Spleen (tissue), 11 donors: ENCODE measurements around the gene CEP68. TPM values are rescaled to one million over a fixed set of nuclear protein-coding genes. Genes with fewer than 3 reads are reported as not detected.

Source experiments
- DNase-seq: peaks from one replicate; pipeline ENCODE4 v3.0.0-alpha.2; 2020
- H3K27ac ChIP-seq, 8 donors: fragments of 200-600 bp; sonication (generic) in 7 of 8; 1 replicate in 4 of 8; 2 replicates in 4 of 8; pipeline versions ENCODE4 v1.5.0 to v1.8.0; 2016 to 2021; ENCODE audit warnings: inconsistent platforms in 4 of 8, mild to moderate bottlenecking in 4 of 8, moderate library complexity in 1 of 8
- H3K27me3 ChIP-seq, 7 donors: fragments of 200-600 bp; sonication (generic) in 6 of 7; replicated peaks in 1 of 7; 1 replicate in 4 of 7; 2 replicates in 3 of 7; pipeline versions ENCODE4 v1.5.0 to v1.8.0; 2016 to 2021; ENCODE audit warnings: inconsistent platforms in 3 of 7, mild to moderate bottlenecking in 1 of 7
- H3K36me3 ChIP-seq, 6 donors: fragments of 200-600 bp; sonication (generic) in 5 of 6; 1 replicate in 4 of 6; 2 replicates in 2 of 6; pipeline versions ENCODE4 v1.5.0 to v1.8.0; 2016 to 2021; ENCODE audit warnings: inconsistent platforms in 2 of 6
- H3K4me1 ChIP-seq, 6 donors: fragments of 200-600 bp; sonication (generic) in 5 of 6; 1 replicate in 3 of 6; 2 replicates in 3 of 6; pipeline versions ENCODE4 v1.5.0 to v1.8.0; 2016 to 2021; ENCODE audit warnings: inconsistent platforms in 3 of 6
- H3K4me3 ChIP-seq, 8 donors: fragments of 200-600 bp; sonication (generic) in 7 of 8; 1 replicate in 4 of 8; 2 replicates in 4 of 8; pipeline versions ENCODE4 v1.5.0 to v1.8.0; 2016 to 2021; ENCODE audit warnings: inconsistent platforms in 4 of 8, mild to moderate bottlenecking in 4 of 8, moderate library complexity in 2 of 8
- H3K9me3 ChIP-seq, 8 donors: fragments of 200-600 bp; sonication (generic) in 7 of 8; 1 replicate in 4 of 8; 2 replicates in 4 of 8; pipeline versions ENCODE4 v1.5.0 to v1.8.0; 2016 to 2021; ENCODE audit warnings: inconsistent platforms in 4 of 8
- CTCF ChIP-seq, 11 experiments: fragments of 200-600 bp in 7 of 11; fragments of 450-650 bp in 4 of 11; sonication (generic) in 4 of 11; IDR thresholded peaks in 8 of 11; conservative IDR thresholded peaks in 3 of 11; 1 replicate in 7 of 11; 2 replicates in 4 of 11; pipeline versions ENCODE4 v1.4.0 to v1.8.0; 2016 to 2021; ENCODE audit warnings: antibody characterized with exemption in 11 of 11, inconsistent platforms in 4 of 11, mild to moderate bottlenecking in 1 of 11
- POLR2A ChIP-seq, 3 donors: fragments of 450-650 bp; IDR thresholded peaks; one replicate each; pipeline ENCODE4 v1.5.1; 2017; ENCODE audit warnings: antibody characterized with exemption in 3 of 3, mild to moderate bottlenecking in 1 of 3
- POLR2AphosphoS5 ChIP-seq, 3 donors: sonication (generic); formaldehyde crosslinking; IDR thresholded peaks; one replicate each; pipeline ENCODE4 v1.5.1; 2017; ENCODE audit warnings: antibody characterized with exemption in 3 of 3
- WGBS, 5 donors: extraction: QIAGEN DNeasy Blood & Tissue Kit in 3 of 5; methylation state at CpG; one replicate each; pipeline versions ENCODE4 v1.1.5 to v1.1.7; 2013 to 2018; 5-methylcytosine and 5-hydroxymethylcytosine counted together
- intact Hi-C: fragments of 100-400 bp; cut with DNase I; formaldehyde crosslinking; loops from one replicate; pipeline ENCODE4 v1.15.0; 2023; ENCODE audit warnings: low total_unique reads
- polyA plus RNA-seq, 3 donors: library from polyadenylated mRNA; stranded (reverse); fragments of 200-250 nt; gene quantifications; one replicate each; pipeline ENCODE4 v1.2.1, GENCODE V29; 2013
- total RNA-seq, 7 donors: library from RNA; depleted of rRNA in 3 of 7; stranded (reverse); fragments of >200 nt in 3 of 7; fragmentation: NEBNext Ultra II Directional in 4 of 7; extraction: Animal tissue kit (Norgen Biotek cat#: 25700) in 4 of 7; gene quantifications; one replicate each; pipeline versions ENCODE4 v1.1.0 to v1.2.1, GENCODE V29; 2016 to 2021
- donor health status: healthy with polysubstance abuse.
- donor health status: DM: no; HTN: no; CAD: no; lungs with moderate emphysema.
- donor health status: DM: no; HTN: no; CAD: no.
- donor health status: Bipolar disorder and iron deficiency.
- donor health status: healthy.
- donor health status: DM: no; HTN: no; CAD: no.
- donor health status: DM: yes; HTN: yes; CAD: no.

Gene CEP68
- total and polyA plus RNA-seq, 10 donors = 5.2 to 26.7 (median 19.5) TPM

DNA sequence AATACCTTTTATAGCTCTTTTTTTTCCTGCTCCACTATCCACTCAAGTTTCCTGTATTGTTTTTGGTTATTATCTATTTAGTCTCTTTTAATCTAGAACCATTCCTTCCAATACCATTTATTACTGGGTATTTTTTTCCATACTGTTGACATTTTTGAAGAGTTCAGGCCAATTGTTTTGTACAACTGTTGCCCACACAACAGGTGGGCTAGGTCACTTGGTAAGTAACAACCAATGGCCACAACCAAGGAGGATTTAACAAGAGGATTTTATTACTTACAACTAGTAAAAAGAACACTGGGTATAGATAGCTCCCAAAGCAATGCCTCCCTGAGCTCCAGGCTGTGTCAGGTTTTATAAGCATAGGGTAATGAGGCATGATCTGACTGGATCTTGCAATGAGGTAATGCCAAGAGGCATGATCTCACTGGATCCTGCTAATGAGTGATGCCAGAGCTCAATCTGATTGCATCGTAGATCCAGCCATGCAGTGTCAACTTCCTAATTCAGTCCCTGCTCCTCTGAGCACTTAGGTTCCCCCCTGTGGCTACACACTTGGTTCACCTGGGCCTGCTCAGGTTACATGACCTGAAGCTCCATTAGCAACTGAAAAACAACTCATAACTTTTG lies 7.1 kb upstream of the CEP68 start:
- intact Hi-C loops = no loop called here
- TF ChIP-seq POLR2A (IDR thresholded peaks at IDR 0.05) (no peak), POLR2AphosphoS5 (IDR thresholded peaks at IDR 0.05) (no peak), CTCF (IDR thresholded peaks at IDR 0.05 in 8 of 11, conservative IDR thresholded peaks at IDR 0.05 in 3 of 11) (no peak)

DNA sequence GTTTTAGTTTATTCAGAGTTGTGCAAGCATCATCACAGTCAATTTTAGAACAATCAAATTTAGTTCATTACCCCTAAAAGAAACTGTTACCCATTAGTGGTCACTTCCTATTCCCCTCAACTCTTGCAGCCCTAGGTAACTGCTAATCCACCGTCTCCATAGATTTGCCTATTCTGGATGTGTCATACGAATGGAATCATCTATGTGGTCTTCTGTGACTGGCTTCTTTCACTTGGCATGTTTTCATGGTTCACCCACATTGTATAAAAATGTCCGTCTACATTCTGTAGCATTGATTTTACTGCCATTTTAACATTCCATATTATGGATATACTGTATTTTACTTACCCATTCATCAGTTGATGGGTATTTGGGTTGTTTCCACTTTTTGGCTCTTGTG lies 5.3 kb upstream of the CEP68 start:
- intact Hi-C loops = no loop called here
- WGBS, 5 donors = 92 to 98% (median 95%) methylated on average over 3 of the region's 3 CpGs
- Histone ChIP-seq H3K27ac (no peak overlapping the region), H3K4me3 (no peak overlapping the region), H3K36me3 (peaks cover 0 to 19% (median 0%) of the 10 kb centered on the region in 6 donors), H3K27me3 (no peaks in the 10 kb centered on the region), H3K4me1 (peaks cover 23 to 39% (median 33%) of the 10 kb centered on the region in 6 donors), H3K9me3 (no peaks in the 10 kb centered on the region)
- TF ChIP-seq POLR2AphosphoS5 (IDR thresholded peaks at IDR 0.05) = no peak
- TF ChIP-seq POLR2A (IDR thresholded peaks at IDR 0.05) = no peak
- TF ChIP-seq CTCF (IDR thresholded peaks at IDR 0.05 in 8 of 11, conservative IDR thresholded peaks at IDR 0.05 in 3 of 11) = no peak
- DNase-seq = no peak

More for the DNA sequence above, 7.1 kb upstream of the CEP68 start:
- H3K27me3 ChIP-seq = no peaks in the 10 kb centered on the region
- no peak overlapping the region for H3K4me3 ChIP-seq
- 75 to 100% (median 89%) methylated on average over 1 of the region's 1 CpG for WGBS, 5 donors
- no peak overlapping the region for H3K27ac ChIP-seq
- no peak for DNase-seq
- peaks cover 0 to 37% (median 3%) of the 10 kb centered on the region in 6 donors for H3K36me3 ChIP-seq
- H3K4me1 ChIP-seq = peaks cover 11 to 22% (median 17%) of the 10 kb centered on the region in 6 donors
- peaks cover 0 to 13% (median 9%) of the 10 kb centered on the region in 8 donors for H3K9me3 ChIP-seq

DNA sequence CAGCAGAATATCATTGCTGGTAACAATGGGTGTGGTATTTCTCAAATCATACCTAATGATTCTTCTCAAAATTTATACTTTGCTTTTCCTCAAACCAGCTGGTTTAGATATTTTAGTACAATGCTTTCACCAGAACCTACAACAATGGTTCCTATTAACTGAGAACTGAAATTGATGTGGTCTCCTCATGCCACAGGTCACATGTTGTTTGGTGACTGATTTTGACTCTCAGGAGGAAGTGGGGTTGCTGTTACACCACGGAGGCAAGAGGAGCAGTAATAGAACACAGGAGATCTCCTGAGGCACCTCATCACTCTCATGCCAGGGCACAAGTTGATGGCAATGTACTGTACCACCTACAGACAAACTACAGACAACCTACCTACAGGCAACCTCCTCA lies 3.0 kb upstream of the CEP68 start:
- no peak for TF ChIP-seq POLR2A (IDR thresholded peaks at IDR 0.05)
- no peak for TF ChIP-seq CTCF (IDR thresholded peaks at IDR 0.05 in 8 of 11, conservative IDR thresholded peaks at IDR 0.05 in 3 of 11)
- peak in 1 of 3 donors; percentile 84 for TF ChIP-seq POLR2AphosphoS5 (IDR thresholded peaks at IDR 0.05)
- Histone ChIP-seq H3K27me3 (no peaks in the 10 kb centered on the region), H3K36me3 (no peaks in the 10 kb centered on the region), H3K4me1 (peaks cover 32 to 54% (median 46%) of the 10 kb centered on the region in 6 donors), H3K4me3 (no peak overlapping the region), H3K27ac (peak overlapping the region; percentile 14 to 81 (median 62)), H3K9me3 (no peaks in the 10 kb centered on the region)
- DNase-seq = no peak
- intact Hi-C loops = no loop called here
- 7 to 23% (median 13%) methylated on average over 1 of the region's 1 CpG for WGBS, 5 donors

GRCh38 chr2:65054749-65055421 lies 1.3 kb upstream of the CEP68 start:
- Histone ChIP-seq H3K4me3 (peak overlapping the region in 7 of 8 donors; percentile 89 to 99 (median 94)), H3K4me1 (peaks cover 40 to 70% (median 62%) of the 10 kb centered on the region in 6 donors), H3K9me3 (no peaks in the 10 kb centered on the region), H3K27ac (peak overlapping the region; percentile 80 to 93 (median 91)), H3K27me3 (no peaks in the 10 kb centered on the region), H3K36me3 (no peaks in the 10 kb centered on the region)
- no peak for DNase-seq
- WGBS, 5 donors = 74 to 83% (median 81%) methylated on average over 4 of the region's 4 CpGs
- no peak for TF ChIP-seq POLR2A (IDR thresholded peaks at IDR 0.05)
- TF ChIP-seq POLR2AphosphoS5 (IDR thresholded peaks at IDR 0.05) = no peak
- no peak for TF ChIP-seq CTCF (IDR thresholded peaks at IDR 0.05 in 8 of 11, conservative IDR thresholded peaks at IDR 0.05 in 3 of 11)
- intact Hi-C loops = no loop called here
